ENCODE results near the gene LRRC71.

DNA sequence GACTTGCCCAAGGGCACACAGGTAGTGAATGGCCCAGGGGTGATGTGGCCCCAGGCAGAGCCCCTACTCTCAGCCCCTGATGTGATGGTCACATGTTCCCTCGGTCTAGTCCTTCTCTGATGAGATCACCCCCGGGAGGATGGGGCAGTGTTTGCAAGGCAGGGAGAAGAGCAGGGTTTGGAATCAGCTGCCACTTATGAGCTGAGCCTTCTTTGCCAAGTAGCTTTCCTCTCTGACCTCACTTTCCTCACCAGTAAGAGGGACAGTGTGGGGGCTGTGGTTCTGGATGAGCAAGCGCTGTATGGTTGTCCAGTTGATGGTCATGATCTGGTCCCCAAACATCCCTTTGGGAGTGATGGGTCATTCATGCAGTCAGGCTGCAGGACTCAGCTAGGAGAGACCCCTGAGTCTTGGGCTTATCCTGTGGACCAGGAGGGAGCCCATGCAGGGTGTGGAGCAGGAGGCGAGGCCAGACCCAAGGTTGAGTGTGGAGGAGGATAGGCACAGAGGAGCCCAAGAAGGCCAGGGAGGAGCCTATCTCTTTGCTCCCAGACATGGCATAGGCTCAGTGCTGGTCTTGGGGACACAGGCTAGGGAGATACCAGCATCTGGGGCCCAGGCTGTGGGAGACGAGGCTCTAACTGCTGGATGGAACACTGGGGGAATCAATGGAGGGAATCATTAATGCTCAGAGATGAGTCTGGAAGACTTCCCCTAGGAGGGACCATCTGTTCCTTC lies 42.8 kb upstream of the LRRC71 start:
- TF ChIP-seq, protein P1, sequence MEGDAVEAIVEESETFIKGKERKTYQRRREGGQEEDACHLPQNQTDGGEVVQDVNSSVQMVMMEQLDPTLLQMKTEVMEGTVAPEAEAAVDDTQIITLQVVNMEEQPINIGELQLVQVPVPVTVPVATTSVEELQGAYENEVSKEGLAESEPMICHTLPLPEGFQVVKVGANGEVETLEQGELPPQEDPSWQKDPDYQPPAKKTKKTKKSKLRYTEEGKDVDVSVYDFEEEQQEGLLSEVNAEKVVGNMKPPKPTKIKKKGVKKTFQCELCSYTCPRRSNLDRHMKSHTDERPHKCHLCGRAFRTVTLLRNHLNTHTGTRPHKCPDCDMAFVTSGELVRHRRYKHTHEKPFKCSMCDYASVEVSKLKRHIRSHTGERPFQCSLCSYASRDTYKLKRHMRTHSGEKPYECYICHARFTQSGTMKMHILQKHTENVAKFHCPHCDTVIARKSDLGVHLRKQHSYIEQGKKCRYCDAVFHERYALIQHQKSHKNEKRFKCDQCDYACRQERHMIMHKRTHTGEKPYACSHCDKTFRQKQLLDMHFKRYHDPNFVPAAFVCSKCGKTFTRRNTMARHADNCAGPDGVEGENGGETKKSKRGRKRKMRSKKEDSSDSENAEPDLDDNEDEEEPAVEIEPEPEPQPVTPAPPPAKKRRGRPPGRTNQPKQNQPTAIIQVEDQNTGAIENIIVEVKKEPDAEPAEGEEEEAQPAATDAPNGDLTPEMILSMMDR (IDR thresholded peaks at IDR 0.05) = no peak
- no peak for TF ChIP-seq POLR2A (IDR thresholded peaks at IDR 0.05)
